ENCODE results near the gene C16orf74. TPM values are rescaled to one million over a fixed set of nuclear protein-coding genes. Genes with fewer than 3 reads are reported as not detected.

C16orf74 gene
- total RNA-seq, 1 donor from 2014 or later, result 11.6 TPM

GRCh38 chr16:85755929-85756768 lies 5.3 kb upstream of the C16orf74 start:
- no peaks in the 10 kb centered on the region for H3K36me3 ChIP-seq (ENCODE audit: control insufficient read depth, insufficient read depth, low read length)
- TF ChIP-seq, protein P1, sequence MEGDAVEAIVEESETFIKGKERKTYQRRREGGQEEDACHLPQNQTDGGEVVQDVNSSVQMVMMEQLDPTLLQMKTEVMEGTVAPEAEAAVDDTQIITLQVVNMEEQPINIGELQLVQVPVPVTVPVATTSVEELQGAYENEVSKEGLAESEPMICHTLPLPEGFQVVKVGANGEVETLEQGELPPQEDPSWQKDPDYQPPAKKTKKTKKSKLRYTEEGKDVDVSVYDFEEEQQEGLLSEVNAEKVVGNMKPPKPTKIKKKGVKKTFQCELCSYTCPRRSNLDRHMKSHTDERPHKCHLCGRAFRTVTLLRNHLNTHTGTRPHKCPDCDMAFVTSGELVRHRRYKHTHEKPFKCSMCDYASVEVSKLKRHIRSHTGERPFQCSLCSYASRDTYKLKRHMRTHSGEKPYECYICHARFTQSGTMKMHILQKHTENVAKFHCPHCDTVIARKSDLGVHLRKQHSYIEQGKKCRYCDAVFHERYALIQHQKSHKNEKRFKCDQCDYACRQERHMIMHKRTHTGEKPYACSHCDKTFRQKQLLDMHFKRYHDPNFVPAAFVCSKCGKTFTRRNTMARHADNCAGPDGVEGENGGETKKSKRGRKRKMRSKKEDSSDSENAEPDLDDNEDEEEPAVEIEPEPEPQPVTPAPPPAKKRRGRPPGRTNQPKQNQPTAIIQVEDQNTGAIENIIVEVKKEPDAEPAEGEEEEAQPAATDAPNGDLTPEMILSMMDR (IDR thresholded peaks at IDR 0.05; ENCODE audit: insufficient read depth, low read length, poor library complexity, severe bottlenecking), result no peak
- peaks cover 33% of the 10 kb centered on the region for H3K27me3 ChIP-seq (ENCODE audit: control insufficient read depth, insufficient read depth, low read length)

GRCh38 chr16:85754413-85754812 lies 3.5 kb upstream of the C16orf74 start:
- DNase-seq (ENCODE audit: low read depth), result no peak
- TF ChIP-seq, protein P1 (IDR thresholded peaks at IDR 0.05; ENCODE audit: insufficient read depth, low read length, poor library complexity, severe bottlenecking), result no peak
- Histone ChIP-seq H3K4me3 (ENCODE audit: low read depth, low read length) (no peak overlapping the region), H3K36me3 (ENCODE audit: control insufficient read depth, insufficient read depth, low read length) (no peaks in the 10 kb centered on the region), H3K27me3 (ENCODE audit: control insufficient read depth, insufficient read depth, low read length) (peaks cover 31% of the 10 kb centered on the region)

More at GRCh38 chr16:85755929-85756768, 5.3 kb upstream of the C16orf74 start:
- no peak for DNase-seq (ENCODE audit: low read depth)
- no peak overlapping the region for H3K4me3 ChIP-seq (ENCODE audit: low read depth, low read length)

- no peak for DNase-seq (ENCODE audit: low read depth)
- TF ChIP-seq, protein P1 (IDR thresholded peaks at IDR 0.05; ENCODE audit: insufficient read depth, low read length, poor library complexity, severe bottlenecking), result no peak
- Histone ChIP-seq H3K36me3 (ENCODE audit: control insufficient read depth, insufficient read depth, low read length) (no peaks in the 10 kb centered on the region), H3K4me3 (ENCODE audit: low read depth, low read length) (no peak overlapping the region), H3K27me3 (ENCODE audit: control insufficient read depth, insufficient read depth, low read length) (peaks cover 27% of the 10 kb centered on the region)
Observed at GRCh38 chr16:85753976-85754375, 3.1 kb upstream of the C16orf74 start.

DNA sequence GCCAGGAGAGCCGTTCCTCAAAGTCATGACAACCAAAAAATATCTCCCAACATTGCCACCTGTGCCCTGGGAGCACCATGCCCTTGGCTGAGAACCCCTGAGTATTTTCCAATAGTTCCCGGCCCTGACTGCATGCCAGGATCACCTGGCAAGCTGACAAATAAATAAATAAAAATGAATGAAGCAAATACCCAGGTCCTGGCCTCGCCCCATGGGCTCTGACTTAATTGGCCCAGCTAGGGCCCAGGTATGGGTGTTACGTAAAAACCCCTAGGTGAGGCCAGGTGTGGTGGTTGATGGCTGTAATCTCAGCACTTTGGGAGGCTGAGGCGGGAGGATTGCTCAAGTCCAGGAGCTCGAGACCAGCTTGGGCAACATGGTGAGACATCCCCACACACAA lies 2.7 kb upstream of the C16orf74 start:
- Histone ChIP-seq H3K4me3 (ENCODE audit: low read depth, low read length) (no peak overlapping the region), H3K36me3 (ENCODE audit: control insufficient read depth, insufficient read depth, low read length) (no peaks in the 10 kb centered on the region), H3K27me3 (ENCODE audit: control insufficient read depth, insufficient read depth, low read length) (peaks cover 25% of the 10 kb centered on the region)
- no peak for DNase-seq (ENCODE audit: low read depth)
- TF ChIP-seq, protein P1 (IDR thresholded peaks at IDR 0.05; ENCODE audit: insufficient read depth, low read length, poor library complexity, severe bottlenecking), result no peak

DNA sequence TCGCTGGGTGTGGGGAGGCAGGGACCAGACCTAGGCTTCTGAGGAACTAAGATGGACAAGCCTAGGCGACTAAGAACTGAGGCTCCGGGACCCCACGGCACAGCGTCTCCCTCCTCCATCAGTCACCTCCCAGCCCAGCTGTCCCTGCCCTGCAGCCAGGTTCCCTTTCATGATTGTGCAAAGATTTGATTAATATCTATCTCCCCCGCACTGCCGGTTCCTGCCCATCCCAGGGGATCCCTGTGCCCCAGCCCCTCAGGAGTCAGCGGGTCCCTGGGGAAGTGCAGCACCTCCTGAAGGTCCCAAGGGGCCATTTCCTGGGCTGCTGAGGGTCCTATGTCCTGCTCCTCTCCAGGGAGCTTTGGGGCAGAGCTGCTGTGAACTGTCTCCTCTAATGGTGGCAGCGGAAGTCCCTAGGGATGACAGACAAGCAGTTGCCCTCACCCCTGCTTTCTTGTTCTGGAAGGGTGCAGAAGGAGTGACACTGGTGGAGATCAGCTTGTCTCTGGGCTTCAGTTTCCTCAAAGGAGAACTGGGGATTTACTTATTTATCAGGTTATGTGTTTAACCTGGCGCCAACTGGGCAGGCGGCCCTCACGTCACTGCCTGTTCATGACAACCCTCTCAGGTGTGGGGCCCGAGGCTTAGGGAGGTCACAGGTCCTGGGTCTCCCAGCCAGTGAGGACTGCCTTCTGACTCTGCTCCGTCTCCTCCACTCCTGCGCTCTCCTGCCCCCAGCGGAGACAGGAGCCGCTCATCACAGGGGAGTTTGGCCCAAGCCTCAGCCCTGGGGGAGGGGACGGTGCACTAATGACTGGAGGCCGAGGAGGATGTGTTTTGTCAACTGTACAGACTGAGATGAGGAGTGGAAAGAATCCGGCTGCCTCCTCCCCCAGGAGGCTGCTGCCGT lies 1.9 kb upstream of the C16orf74 start:
- TF ChIP-seq, protein P1 (IDR thresholded peaks at IDR 0.05; ENCODE audit: insufficient read depth, low read length, poor library complexity, severe bottlenecking), result peak; percentile 33
- Histone ChIP-seq H3K4me3 (ENCODE audit: low read depth, low read length) (no peak overlapping the region), H3K36me3 (ENCODE audit: control insufficient read depth, insufficient read depth, low read length) (no peaks in the 10 kb centered on the region), H3K27me3 (ENCODE audit: control insufficient read depth, insufficient read depth, low read length) (peaks cover 25% of the 10 kb centered on the region)
- no peak for DNase-seq (ENCODE audit: low read depth)
